ENCODE data around the gene SIT1. TPM values are rescaled to one million over a fixed set of nuclear protein-coding genes. Genes with fewer than 3 reads are reported as not detected.
"Not testable (repeated sequence)": the region's sequence is repeated elsewhere in the genome, so short reads cannot be mapped to it uniquely, and the experiment has no call there.

The SIT1 gene
- total and polyA plus RNA-seq, 10 donors: 24.2 to 82.7 (median 41.1) TPM

DNA sequence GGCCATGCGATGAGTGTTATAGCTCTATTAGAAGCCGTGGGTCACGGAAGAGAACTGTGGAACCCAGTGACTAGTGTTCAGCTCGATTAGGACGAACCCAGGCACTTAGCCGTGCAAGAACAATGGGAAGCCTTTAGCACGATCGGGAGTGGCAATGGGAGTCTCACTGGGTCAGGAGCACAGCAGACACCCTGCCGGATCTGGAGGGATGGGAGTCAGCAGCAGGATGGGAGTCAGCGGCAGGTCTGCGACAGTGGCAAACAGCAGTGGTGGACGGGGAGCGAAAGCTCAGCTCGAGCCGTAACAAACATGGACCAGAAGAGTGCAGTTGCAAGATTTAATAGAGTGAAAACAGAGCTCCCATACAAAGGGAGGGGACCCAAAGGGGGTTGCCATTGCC, 10.3 kb downstream of the SIT1 start:
- H3K27me3 ChIP-seq (replicated peaks in 1 of 7); intact Hi-C loops (cut with DNase I; ENCODE audit: low total_unique reads); H3K9me3 ChIP-seq; H3K36me3 ChIP-seq; H3K4me3 ChIP-seq; DNase-seq: not testable (repeated sequence)
- H3K4me1 ChIP-seq: peaks cover 27 to 95% (median 70%) of the 10 kb centered on the region in 6 donors
- WGBS, 5 donors: 95 to 99% (median 98%) methylated on average over 15 of the region's 15 CpGs
- peak overlapping the region in 6 of 8 donors; percentile 49 to 95 (median 78) for H3K27ac ChIP-seq
- peak in 1 of 3 donors; percentile 19 for TF ChIP-seq POLR2AphosphoS5 (IDR thresholded peaks at IDR 0.05)

DNA sequence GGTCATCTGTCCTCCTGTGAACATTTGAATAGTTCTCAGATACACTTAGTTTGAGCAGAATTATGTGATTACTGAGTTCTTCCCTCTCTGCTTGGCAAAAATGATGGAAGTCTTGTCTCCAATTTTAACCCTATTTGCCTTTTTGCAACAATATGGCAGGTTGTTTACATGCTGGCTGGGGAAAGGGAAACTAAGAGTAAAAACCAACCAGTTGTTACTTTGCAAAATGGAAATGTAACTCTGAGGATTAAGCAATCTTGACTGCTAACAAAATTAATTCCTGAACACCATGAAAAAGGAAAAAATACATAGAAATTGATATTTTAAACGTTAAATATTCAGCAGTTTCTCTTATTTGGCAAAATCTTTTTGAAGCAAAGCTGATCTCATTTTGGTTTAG, 11.1 kb downstream of the SIT1 start:
- Histone ChIP-seq H3K36me3 (peaks cover 0 to 7% (median 0%) of the 10 kb centered on the region in 6 donors), H3K27ac (peak overlapping the region; percentile 42 to 95 (median 74)), H3K27me3 (replicated peaks in 1 of 7) (no peaks in the 10 kb centered on the region), H3K4me1 (peaks cover 28 to 95% (median 70%) of the 10 kb centered on the region in 6 donors), H3K9me3 (no peaks in the 10 kb centered on the region), H3K4me3 (no peak overlapping the region)
- intact Hi-C loops (cut with DNase I; ENCODE audit: low total_unique reads): no loop called here
- DNase-seq: no peak
- WGBS, 5 donors: 64 to 71% (median 67%) methylated on average over 1 of the region's 1 CpG
- TF ChIP-seq POLR2AphosphoS5 (IDR thresholded peaks at IDR 0.05) (no peak), POLR2A (IDR thresholded peaks at IDR 0.05) (no peak)
- TF ChIP-seq, protein P1, sequence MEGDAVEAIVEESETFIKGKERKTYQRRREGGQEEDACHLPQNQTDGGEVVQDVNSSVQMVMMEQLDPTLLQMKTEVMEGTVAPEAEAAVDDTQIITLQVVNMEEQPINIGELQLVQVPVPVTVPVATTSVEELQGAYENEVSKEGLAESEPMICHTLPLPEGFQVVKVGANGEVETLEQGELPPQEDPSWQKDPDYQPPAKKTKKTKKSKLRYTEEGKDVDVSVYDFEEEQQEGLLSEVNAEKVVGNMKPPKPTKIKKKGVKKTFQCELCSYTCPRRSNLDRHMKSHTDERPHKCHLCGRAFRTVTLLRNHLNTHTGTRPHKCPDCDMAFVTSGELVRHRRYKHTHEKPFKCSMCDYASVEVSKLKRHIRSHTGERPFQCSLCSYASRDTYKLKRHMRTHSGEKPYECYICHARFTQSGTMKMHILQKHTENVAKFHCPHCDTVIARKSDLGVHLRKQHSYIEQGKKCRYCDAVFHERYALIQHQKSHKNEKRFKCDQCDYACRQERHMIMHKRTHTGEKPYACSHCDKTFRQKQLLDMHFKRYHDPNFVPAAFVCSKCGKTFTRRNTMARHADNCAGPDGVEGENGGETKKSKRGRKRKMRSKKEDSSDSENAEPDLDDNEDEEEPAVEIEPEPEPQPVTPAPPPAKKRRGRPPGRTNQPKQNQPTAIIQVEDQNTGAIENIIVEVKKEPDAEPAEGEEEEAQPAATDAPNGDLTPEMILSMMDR (IDR thresholded peaks at IDR 0.05 in 8 of 11, conservative IDR thresholded peaks at IDR 0.05 in 3 of 11): no peak

DNA sequence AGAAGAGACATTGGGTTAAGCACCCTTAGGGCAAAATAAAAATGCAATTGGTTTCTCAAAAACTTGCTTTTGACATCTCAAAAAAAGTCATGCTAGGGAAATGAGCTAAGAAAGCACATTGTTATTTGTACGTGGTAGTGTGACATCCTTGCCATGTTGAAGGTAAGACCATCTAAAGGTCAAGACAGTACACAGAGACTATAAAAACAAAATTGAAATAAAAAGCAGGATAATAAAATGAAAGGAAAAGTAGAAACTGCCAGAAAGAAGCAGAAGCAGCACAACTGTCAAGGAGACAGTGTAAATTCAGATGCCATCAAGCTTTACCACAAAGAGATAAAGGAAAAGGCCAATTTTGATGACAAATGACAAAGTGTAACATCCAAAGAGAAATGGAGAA, 11.5 kb downstream of the SIT1 start:
- H3K36me3 ChIP-seq; DNase-seq; H3K27me3 ChIP-seq (replicated peaks in 1 of 7); H3K9me3 ChIP-seq; H3K4me3 ChIP-seq; intact Hi-C loops (cut with DNase I; ENCODE audit: low total_unique reads): not testable (repeated sequence)
- Histone ChIP-seq H3K27ac (peak overlapping the region; percentile 42 to 95 (median 74)), H3K4me1 (peaks cover 28 to 95% (median 71%) of the 10 kb centered on the region in 6 donors)
- WGBS, 5 donors: 9 to 30% (median 20%) methylated on average over 1 of the region's 1 CpG

DNA sequence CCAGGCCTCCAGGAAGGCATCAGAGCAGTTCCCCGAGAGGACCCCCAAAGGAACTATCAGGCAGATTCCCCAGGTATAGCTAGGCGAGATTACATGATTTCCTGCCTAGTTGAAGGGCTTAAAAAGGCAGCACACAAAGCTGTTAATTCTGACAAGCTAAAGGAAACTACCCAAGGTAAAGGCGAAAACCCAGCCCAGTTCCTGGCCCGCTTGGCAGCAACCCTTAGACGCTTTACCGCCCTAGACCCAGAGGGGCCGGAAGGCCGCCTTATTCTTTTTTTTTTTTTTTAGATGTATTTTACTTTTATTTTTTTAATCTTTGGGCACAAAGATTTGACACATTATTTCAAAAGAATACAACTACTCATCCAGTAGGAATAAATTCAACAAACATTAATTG, 12.0 kb downstream of the SIT1 start:
- DNase-seq; H3K27me3 ChIP-seq (replicated peaks in 1 of 7); H3K4me3 ChIP-seq; H3K36me3 ChIP-seq; intact Hi-C loops (cut with DNase I; ENCODE audit: low total_unique reads); H3K9me3 ChIP-seq: not testable (repeated sequence)
- 13 to 40% (median 31%) methylated on average over 6 to 8 of the region's 8 CpGs for WGBS, 5 donors
- peak in 1 of 3 donors; percentile 11 for TF ChIP-seq POLR2AphosphoS5 (IDR thresholded peaks at IDR 0.05)
- peak overlapping the region; percentile 35 to 95 (median 74) for H3K27ac ChIP-seq
- peaks cover 28 to 95% (median 73%) of the 10 kb centered on the region in 6 donors for H3K4me1 ChIP-seq

DNA sequence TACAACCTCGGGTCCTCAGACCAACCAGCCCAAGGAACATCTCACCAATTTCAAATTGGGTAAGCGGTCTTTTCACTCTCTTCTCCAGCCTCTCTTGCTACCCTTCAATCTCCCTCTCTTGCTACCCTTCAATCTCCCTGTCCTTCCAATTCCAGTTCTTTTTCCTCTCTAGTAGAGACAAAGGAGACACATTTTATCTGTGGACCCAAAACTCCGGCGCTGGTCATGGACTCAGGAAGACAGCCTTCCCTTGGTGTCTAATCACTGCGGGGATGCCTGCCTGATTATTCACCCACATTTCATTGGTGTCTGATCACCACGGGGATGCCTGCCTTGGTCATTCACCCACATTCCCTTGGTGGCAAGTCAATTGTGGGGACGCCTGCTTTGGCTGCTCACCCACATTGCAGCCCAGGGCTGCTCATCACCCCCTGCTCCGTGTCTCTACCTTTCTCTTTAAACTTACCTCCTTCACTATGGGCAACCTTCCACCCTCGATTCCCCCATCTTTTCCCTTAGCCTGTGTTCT, 13.2 kb downstream of the SIT1 start:
- H3K36me3 ChIP-seq; intact Hi-C loops (cut with DNase I; ENCODE audit: low total_unique reads); H3K27me3 ChIP-seq (replicated peaks in 1 of 7); DNase-seq; H3K4me3 ChIP-seq; H3K9me3 ChIP-seq: not testable (repeated sequence)
- peak overlapping the region in 6 of 8 donors; percentile 35 to 95 (median 78) for H3K27ac ChIP-seq
- peaks cover 28 to 89% (median 72%) of the 10 kb centered on the region in 6 donors for H3K4me1 ChIP-seq
- 88 to 94% (median 91%) methylated on average over 9 of the region's 9 CpGs for whole genome bisulfite sequencing, 5 donors

DNA sequence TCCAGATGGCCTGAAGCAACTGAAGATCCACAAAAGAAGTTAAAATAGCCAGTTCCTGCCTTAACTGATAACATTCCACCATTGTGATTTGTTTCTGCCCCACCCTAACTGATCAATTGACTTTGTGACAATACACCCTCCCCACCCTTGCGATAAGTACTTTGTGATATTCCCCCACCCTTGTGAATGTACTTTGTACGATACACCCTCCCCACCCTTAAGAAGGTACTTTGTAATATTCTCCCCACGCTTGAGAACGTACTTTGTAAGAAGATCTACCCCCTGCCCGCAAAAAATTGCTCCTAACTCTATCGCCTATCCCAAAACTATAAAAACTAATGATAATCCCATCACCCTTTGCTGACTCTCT, 13.9 kb downstream of the SIT1 start:
- Histone ChIP-seq H3K27ac (peak overlapping the region; percentile 30 to 95 (median 76)), H3K4me1 (peaks cover 28 to 83% (median 70%) of the 10 kb centered on the region in 6 donors)
- H3K9me3 ChIP-seq; intact Hi-C loops (cut with DNase I; ENCODE audit: low total_unique reads); H3K27me3 ChIP-seq (replicated peaks in 1 of 7); H3K4me3 ChIP-seq; DNase-seq; H3K36me3 ChIP-seq: not testable (repeated sequence)
- WGBS, 5 donors: 81 to 100% (median 98%) methylated on average over 6 of the region's 6 CpGs

Measured in spleen (tissue), 11 donors.